HUES64 (cell line): ENCODE data around the gene RNASE9.
"Not testable (repeated sequence)": the region's sequence is repeated elsewhere in the genome, so short reads cannot be mapped to it uniquely, and the experiment has no call there.

ENCODE experiments used
- H3K27ac ChIP-seq: 2 replicates; pipeline ENCODE4 v1.7.0; 2013; ENCODE audit warnings: low read depth, low read length, inconsistent platforms
- H3K27me3 ChIP-seq: 2 replicates; pipeline ENCODE4 v1.6.1; 2013; ENCODE audit warnings: mild to moderate bottlenecking, low read length; ENCODE audit not compliant: insufficient read depth
- H3K36me3 ChIP-seq: 2 replicates; pipeline ENCODE4 v1.6.1; 2013; ENCODE audit warnings: mild to moderate bottlenecking, low read length; ENCODE audit not compliant: insufficient read depth
- H3K4me1 ChIP-seq: 2 replicates; pipeline ENCODE4 v1.6.1; 2013; ENCODE audit warnings: mild to moderate bottlenecking, low read length, moderate library complexity; ENCODE audit not compliant: insufficient read depth
- H3K4me3 ChIP-seq: 2 replicates; pipeline ENCODE4 v1.5.1; 2013; ENCODE audit warnings: mild to moderate bottlenecking, low read length, moderate library complexity
- H3K9ac ChIP-seq: 2 replicates; pipeline ENCODE4 v1.6.1; 2013; ENCODE audit warnings: mild to moderate bottlenecking, low read depth, low read length
- H3K9me3 ChIP-seq: 2 replicates; pipeline ENCODE4 v1.6.1; 2013; ENCODE audit warnings: low read depth, low read length; ENCODE audit not compliant: insufficient read depth
- whole genome bisulfite sequencing: fragments of 150-250, 120-280 bp; methylation state at CpG from one replicate; pipeline ENCODE4 v1.1.7; 2013; ENCODE audit warnings: missing lambda C conversion rate; 5-methylcytosine and 5-hydroxymethylcytosine counted together

Gene RNASE9

GRCh38 chr14:20512177-20512905 is 48.5 kb downstream of the RNASE9 start:
- Histone ChIP-seq H3K4me1 (peaks cover 3% of the 10 kb centered on the region; the same call in 1 of the 2 replicates), H3K9me3 (no peaks in the 10 kb centered on the region), H3K27ac (no peak overlapping the region), H3K27me3 (no peaks in the 10 kb centered on the region), H3K9ac (no peak overlapping the region), H3K4me3 (no peak overlapping the region), H3K36me3 (no peaks in the 10 kb centered on the region)
- 74% methylated on average over 6 of the region's 7 CpGs for WGBS

- 95% methylated on average over 8 of the region's 8 CpGs for WGBS
- H3K9ac ChIP-seq = no peak overlapping the region
- H3K9me3 ChIP-seq = no peaks in the 10 kb centered on the region
- no peak overlapping the region for H3K27ac ChIP-seq
- no peaks in the 10 kb centered on the region for H3K27me3 ChIP-seq
- H3K36me3 ChIP-seq = no peaks in the 10 kb centered on the region
- no peak overlapping the region for H3K4me3 ChIP-seq
- peaks cover 3% of the 10 kb centered on the region; the same call in 1 of the 2 replicates for H3K4me1 ChIP-seq
Observed at GRCh38 chr14:20508367-20508766, 52.5 kb downstream of the RNASE9 start.

- 95% methylated on average over 2 of the region's 3 CpGs for WGBS
- not testable (repeated sequence) for H3K4me1 ChIP-seq, H3K27ac ChIP-seq
Observed at GRCh38 chr14:20507537-20507936, 53.3 kb downstream of the RNASE9 start.

GRCh38 chr14:20506752-20507151 is 54.1 kb downstream of the RNASE9 start:
- not testable (repeated sequence) for H3K27ac ChIP-seq, H3K4me3 ChIP-seq, H3K4me1 ChIP-seq, H3K36me3 ChIP-seq, H3K9me3 ChIP-seq, H3K9ac ChIP-seq, H3K27me3 ChIP-seq
- no CpG with 5 or more reads among the region's 30 CpGs for WGBS

More at GRCh38 chr14:20507537-20507936, 53.3 kb downstream of the RNASE9 start:
- H3K4me3 ChIP-seq, H3K9ac ChIP-seq, H3K36me3 ChIP-seq, H3K9me3 ChIP-seq, H3K27me3 ChIP-seq: not testable (repeated sequence)

GRCh38 chr14:20506276-20506675 is 54.6 kb downstream of the RNASE9 start:
- not testable (repeated sequence) for H3K4me3 ChIP-seq, H3K27me3 ChIP-seq, H3K27ac ChIP-seq, H3K9ac ChIP-seq, H3K4me1 ChIP-seq, H3K36me3 ChIP-seq, H3K9me3 ChIP-seq
- 91% methylated on average over 7 of the region's 30 CpGs for WGBS
